AG10803 (cell line): ENCODE measurements around the gene ADAM12.

Experiments used
- DNase-seq: peaks from one replicate; pipeline ENCODE4 v3.0.0; 2010; ENCODE audit warnings: low read depth
- H3K4me3 ChIP-seq: 2 replicates; pipeline ENCODE4 v1.5.1; 2011; ENCODE audit warnings: mild to moderate bottlenecking, low read length, control low read depth
- CTCF ChIP-seq: conservative IDR thresholded peaks from 2 replicates; pipeline ENCODE4 v1.5.1; 2011; ENCODE audit warnings: mild to moderate bottlenecking, low read length, control low read depth, inconsistent platforms

The ADAM12 gene

GRCh38 chr10:126158133-126158892, 230.0 kb downstream of the ADAM12 start:
- no peak for TF ChIP-seq CTCF
- H3K4me3 ChIP-seq, result no peak overlapping the region
- DNase-seq, result no peak

- H3K4me3 ChIP-seq, result no peak overlapping the region
- no peak for DNase-seq
- no peak for TF ChIP-seq CTCF
These were observed 231.1 kb downstream of the ADAM12 start for GRCh38 chr10:126157189-126157588.

GRCh38 chr10:126156503-126156902, 231.8 kb downstream of the ADAM12 start:
- DNase-seq, result no peak
- H3K4me3 ChIP-seq, result no peak overlapping the region
- no peak for TF ChIP-seq CTCF

GRCh38 chr10:126156012-126156411, 232.3 kb downstream of the ADAM12 start:
- TF ChIP-seq CTCF, result no peak
- DNase-seq, result no peak
- no peak overlapping the region for H3K4me3 ChIP-seq

- DNase-seq, result no peak
- H3K4me3 ChIP-seq, result no peak overlapping the region
- TF ChIP-seq CTCF, result no peak
These were observed 232.7 kb downstream of the ADAM12 start for GRCh38 chr10:126155528-126155927.

GRCh38 chr10:126153711-126154628, 234.3 kb downstream of the ADAM12 start:
- no peak overlapping the region for H3K4me3 ChIP-seq
- DNase-seq, result peak; percentile 87
- no peak for TF ChIP-seq CTCF
